HG03575 (cell line): ENCODE data around the gene TFDP2.
A peak's percentile ranks its signal among the peaks of the same experiment; 100 is the strongest.
"Not testable (repeated sequence)": the region's sequence is repeated elsewhere in the genome, so short reads cannot be mapped to it uniquely, and the experiment has no call there.

Source experiments
- ATAC-seq: cut with Tn5 transposase; IDR thresholded peaks from one replicate; pipeline ENCODE4 v1.9.1; 2021; ENCODE audit not compliant: unreplicated experiment, insufficient number of reproducible peaks, low FRiP score; ENCODE audit errors: extremely low read depth

Gene TFDP2

DNA sequence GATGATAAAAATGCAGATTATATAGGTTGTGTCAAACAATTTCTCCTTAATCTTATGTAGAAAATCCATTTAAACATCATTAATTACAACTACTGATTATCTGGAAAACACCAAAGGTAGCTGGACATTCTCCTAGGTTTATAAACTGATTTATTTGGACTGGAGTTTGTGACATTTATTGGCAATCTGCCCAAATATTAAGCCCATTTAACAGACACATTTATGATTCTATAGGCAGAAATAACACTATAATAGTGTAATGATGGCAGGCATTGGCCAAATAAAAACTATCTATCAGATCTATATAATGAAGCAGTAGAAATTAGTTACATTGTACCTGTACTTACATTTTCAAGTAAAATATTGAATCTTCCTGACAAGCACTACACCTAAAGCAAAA lies 117.8 kb downstream of the TFDP2 start:
- no peak for ATAC-seq

DNA sequence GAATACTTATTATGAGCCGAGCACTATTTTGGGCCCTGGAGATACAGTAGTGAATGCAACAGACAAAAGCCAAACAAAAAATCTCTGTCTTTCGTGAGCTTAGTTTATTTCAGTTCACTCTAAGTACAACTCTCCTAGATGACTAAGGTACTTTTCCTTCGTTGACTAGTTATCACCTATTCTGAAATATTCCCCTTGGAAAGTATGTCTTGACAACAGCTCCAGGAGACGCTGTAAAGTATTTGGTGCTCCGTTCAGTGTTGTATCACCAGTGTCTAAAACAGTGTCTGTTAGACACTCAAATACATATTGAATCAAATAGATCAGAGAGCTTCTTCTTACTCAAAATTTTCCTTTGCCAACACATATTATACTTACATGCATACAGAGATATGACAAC lies 119.6 kb downstream of the TFDP2 start:
- ATAC-seq: no peak

- no peak for ATAC-seq
These were observed 120.2 kb downstream of the TFDP2 start for GRCh38 chr3:142029052-142029642.

- ATAC-seq: no peak
These were observed 121.0 kb downstream of the TFDP2 start for GRCh38 chr3:142028243-142028777.

GRCh38 chr3:142027735-142028134 lies 121.6 kb downstream of the TFDP2 start:
- no peak for ATAC-seq

- no peak for ATAC-seq
These were observed 122.0 kb downstream of the TFDP2 start for GRCh38 chr3:142027300-142027699.

GRCh38 chr3:142026333-142026732 lies 123.0 kb downstream of the TFDP2 start:
- ATAC-seq: no peak

- no peak for ATAC-seq
These were observed 127.0 kb downstream of the TFDP2 start for GRCh38 chr3:142022381-142022780.

- no peak for ATAC-seq
These were observed 128.2 kb downstream of the TFDP2 start for GRCh38 chr3:142021127-142021526.

DNA sequence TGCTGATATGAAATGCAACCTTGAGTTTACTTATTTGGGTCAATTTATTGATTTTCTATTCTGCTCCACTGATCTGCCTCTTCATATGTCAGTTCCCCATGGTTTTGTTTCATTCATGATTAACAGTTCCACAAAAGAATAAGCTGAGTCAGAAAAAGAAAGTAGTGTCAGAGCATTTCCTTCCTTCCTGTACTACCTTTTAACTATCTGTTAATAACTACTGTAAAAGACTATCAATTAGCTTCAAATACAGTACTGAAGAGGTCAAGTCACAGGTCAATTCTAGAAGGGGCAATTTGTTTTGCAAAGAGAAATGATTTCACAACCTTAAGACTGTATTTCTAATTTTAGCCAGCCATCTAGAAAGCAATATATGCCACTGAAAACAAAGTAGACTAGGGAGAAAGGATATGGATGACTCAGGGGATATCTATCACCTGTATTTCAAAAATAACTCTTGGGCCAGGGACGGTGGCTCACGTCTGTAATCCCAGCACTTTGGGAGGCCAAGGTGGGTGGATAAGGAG lies 129.5 kb downstream of the TFDP2 start:
- peak; percentile 57 for ATAC-seq

DNA sequence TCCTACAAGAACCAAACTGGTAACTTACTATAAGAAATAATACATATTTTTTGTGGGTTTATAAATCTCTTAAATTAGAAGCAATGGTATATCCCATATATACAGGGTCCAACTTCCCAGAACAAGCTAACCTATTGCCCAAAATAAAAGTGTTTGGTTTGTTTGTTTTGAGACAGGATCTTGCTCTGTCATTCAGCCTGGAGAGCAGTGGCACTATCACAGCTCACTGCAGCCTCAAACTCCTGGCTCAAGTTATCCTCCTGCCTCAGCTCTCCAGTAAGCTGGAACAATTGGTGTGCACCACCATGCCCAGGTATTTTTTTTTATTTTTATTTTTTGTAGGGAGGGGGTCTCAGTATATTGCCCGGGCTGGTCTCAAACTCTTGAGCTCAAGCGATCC lies 135.4 kb downstream of the TFDP2 start:
- ATAC-seq: no peak

DNA sequence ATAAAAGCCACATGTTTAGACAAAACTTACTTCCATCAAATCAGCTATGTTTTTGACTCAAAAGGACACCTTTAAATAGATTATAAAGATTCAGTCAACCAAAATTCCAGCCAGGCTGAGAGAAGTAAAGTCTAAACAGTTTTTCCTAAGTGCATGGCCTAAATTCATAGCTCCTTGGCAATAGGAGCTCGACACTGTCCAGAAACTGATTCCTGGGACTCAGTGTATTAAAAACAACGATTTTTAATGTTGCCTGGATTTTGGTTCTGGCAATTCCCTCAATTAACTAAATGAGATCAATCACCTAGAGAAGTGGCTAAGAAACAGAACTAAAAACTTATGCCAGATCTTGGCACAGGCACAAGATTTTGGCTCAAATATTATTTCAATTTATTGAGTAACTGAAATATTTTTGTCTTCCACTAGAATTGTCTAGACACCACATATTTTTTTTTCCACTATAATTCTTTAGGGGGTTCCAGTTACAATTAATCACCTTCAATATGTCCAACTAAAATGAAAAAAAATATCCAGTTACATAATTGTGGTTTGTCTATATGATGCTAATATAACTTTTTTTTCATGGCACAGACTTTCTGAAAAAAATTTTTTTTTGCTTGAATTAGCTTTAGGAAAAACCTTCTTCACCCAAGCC lies 135.9 kb downstream of the TFDP2 start:
- ATAC-seq: no peak

DNA sequence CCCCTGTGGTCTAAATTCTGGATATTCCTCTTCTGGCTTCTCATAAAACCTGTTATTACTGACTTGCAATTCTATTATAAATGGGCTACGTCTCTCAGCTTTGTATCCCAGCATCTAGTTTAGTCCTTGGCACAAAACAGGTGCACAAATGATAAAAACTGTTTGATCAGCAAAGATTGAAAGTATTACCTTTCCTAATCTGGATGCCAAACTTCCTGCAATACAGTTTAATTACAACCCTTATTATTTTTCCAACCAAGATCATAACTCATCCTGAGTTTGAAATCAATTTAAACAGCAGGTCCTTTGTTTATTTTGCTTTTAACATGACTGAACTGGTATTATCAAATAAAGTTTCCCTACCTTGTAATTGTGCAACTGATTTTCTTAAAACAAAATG lies 140.3 kb downstream of the TFDP2 start:
- no peak for ATAC-seq

- no peak for ATAC-seq
These were observed 141.5 kb downstream of the TFDP2 start for GRCh38 chr3:142007710-142008399.

DNA sequence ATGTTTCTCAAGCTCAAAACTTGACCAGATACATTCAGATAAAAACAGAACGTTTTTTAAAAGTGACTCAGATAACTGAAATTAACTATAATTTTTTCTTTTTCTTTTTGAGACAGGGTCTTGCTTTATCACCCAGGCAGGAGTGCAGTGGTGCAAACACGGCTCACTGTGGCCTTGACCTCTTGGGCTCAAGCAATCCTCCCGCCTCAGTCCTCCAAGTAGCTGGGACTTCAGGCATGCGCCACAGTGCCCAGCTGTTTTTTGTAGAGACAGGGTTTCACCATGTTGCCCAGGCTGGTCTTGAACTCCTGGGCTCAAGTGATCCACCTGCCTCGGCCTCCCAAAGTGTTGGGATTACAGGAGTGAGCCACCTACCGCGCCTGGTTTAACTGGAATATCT lies 144.4 kb downstream of the TFDP2 start:
- ATAC-seq: not testable (repeated sequence)

DNA sequence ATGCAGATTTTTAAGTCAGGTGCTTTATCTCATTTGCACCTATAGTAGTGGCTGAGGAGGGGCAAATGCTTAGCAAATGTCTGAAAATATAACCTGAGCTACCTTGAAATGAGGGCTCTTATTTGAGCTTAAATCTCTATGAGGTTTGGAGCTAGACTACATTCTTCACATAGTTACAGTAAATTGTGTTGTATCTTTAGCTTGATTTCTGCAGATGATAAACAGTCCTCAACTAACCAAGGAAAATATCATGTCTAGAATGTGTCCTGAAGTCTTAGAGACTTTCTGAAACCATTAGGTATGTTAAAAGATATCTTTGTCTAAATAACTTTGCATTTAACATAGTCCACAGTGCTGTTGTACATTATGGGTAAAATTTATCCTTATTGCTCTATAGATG lies 145.3 kb downstream of the TFDP2 start:
- no peak for ATAC-seq

DNA sequence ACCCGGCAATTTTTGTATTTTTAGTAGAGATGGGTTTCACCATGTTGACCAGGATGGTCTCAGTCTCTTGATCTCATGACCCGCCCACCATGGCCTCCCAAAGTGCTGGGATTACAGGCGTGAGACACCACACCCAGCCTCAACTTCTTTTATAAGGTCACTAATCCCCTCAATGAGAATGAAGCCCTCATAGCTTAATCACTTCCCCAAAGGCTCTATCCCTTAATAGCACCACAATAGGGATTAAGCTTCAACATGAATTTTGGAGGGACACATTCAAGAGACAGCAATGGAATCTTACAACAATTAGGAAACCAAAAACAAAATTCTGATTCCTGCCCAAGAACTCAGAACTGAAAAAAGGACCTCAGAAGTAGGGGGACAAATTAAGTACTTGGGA lies 146.1 kb downstream of the TFDP2 start:
- ATAC-seq: no peak

DNA sequence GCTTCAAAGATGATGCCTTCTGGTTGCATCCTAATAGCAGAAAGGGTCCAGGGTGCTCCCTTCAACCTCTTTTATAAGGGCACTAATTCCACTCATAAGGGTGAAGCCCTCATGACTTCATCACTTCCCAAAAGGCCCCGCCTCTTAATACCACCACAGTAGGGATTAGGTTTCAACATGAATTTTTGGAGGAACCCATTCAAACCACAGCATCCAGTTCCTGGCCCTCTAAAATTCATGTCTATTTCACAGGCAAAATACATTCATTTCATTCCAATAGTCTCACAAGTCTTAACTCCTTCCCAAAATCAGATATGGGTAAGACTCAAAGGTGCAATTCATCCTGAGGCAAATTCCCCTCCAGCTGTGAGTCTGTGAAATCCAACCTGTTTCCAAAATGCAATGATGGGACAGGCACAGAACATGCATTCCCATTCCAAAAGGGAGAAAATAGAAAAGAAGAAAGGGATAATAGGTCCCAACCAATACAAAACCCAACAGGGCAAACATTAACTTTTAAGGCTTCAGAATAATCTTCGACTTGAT lies 148.9 kb downstream of the TFDP2 start:
- no peak for ATAC-seq

DNA sequence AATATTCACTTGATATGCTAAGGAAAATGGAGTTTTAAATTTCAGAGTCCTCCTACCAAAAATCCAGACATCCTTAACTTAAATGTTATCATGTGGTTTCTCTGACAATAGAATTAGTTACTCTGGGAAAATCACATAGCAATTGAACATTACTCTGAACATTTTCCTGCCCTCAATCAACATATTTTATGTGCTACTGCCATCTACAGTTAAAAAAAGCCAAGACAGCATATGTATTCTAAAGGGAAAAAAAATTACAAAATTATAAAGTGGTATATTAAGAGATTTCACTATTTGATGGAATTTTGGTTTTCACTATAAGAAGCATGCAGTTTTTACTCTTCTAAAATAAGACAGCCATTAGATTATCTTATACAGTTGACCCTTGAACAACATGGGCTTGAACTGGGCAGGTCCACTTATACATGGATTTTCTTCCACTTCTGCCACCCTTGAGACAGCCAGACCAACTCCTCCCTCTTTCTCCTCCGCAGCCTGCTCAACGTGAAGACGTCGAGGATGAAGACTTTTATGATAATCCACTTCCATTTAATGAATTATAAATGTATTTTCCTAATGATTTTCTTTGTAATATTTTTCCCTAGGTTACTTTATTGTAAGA lies 150.6 kb downstream of the TFDP2 start:
- ATAC-seq: no peak
